Measurements from ENCODE around the gene FOXE1. TPM values are rescaled to one million over a fixed set of nuclear protein-coding genes. Genes with fewer than 3 reads are reported as not detected.
A peak's percentile ranks its signal among the peaks of the same experiment; 100 is the strongest.

Gene FOXE1
- total RNA-seq, result 19.6 and 57.1 TPM in 2 replicates

DNA sequence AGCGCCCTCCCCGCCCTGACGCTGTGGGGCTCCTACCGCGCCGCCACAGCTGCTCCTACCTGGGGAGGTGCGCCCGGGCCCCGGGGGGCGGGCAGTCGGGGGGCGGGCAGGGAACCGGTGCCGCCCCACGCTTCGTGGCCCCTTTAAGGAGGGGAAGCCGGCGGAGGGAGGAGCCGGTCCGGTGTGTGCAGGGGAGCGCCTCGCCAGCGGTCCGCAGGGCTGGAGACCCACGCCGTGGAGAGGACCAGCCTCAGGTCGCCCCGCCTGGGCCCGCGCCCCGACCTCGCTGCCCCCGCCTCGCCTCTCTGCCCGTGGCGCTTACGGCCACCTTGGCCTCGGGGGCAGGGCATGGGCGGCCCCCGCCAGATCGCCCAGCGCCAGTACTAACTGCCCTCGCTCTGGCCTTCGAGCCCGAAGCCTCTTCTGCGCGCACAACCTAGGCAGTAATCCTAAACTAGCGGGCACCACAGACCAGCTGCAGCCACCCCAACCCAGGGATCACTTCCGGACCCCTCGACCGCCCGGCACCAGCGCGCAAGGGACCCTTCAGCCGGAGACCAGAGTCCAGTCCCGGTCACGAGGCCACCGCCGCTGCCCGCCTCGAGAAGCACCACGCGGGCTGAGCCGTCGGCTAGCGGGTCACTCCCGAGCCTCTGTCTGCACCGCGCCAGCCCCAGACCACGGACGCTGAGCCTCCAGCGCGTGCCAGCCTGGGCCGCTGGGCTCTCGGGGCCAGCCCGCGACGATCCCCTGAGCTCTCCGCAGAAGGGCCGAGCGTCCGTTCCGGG lies at the start of gene FOXE1:
FOXE1 (plus strand) TSS at position 171 of the 788 bp plus-strand sequence. CDS start 689 bp downstream, outside the sequence.
- DNase-seq (ENCODE audit: low read depth), result no peak

DNA sequence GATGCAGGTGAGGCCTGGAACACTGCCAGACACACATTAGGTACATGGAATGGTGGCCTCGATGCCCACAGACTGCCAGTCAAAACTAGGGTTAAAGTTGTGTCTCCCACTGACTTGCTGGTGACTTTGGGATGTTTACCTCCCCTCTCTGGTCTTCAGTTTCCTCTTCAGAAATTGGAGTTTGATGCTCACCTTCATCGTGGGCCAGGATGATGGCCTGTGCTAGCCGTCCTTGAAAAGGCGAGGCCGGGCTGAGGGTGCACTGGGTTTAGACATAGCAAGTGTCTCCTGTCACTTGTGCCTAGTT lies 49.0 kb upstream of the FOXE1 start:
- no peak for DNase-seq (ENCODE audit: low read depth)

DNA sequence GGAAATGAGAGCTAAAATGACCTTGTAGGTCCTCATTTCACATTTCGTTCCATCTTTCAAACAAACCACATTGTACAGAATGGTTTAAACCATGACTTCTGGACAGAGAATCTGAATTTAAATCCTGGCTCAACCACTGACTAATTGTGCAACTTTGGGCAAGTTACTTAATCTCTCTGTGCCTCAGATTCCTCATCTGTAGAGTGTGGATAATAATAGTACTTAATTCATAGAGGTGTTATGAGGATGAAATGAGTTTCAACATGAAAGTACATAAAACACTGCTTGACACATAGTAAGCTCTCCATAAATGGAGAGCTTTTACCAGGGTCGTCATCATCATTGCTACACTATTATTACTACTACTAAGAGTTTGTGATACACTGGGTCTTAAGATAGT lies 46.3 kb upstream of the FOXE1 start:
- DNase-seq (ENCODE audit: low read depth), result peak; percentile 23

DNA sequence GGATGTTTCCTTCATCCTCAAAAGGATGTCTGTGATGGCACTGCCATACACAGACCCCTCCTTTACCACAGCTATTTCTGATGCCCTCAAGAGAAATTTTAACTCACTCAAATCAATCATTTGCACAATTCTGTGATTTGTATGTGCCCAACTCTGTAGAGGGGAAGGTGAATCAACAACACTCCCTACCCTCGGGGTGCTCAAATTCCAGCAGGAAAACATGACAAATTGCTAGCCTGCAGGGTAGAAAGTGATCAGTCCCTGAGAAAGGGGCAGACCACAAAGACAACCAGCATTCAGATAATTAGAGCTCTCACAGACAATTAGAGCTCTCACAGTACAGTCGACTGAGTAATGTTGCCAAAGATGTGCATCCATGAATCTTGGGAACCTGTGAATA lies 45.3 kb upstream of the FOXE1 start:
- DNase-seq (ENCODE audit: low read depth), result peak; percentile 88

DNA sequence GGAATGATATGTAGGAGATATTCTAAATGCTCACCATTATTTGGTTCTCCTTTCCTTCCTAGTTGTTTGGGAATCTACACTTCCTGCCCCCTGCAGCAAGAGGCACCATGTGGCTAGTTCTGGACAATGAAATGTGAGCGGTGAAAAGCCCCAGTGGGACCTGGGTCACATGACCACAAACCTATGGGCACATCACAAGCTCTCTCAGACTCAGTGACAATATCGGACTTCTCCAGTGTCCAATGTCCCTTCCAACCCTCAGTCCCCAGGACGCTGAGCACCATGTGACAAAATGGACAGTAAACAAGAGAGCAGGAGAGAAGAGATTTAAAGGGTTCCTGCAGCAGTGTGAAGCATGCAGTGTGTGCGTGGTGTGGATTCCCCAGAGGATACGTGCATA lies 44.6 kb upstream of the FOXE1 start:
- no peak for DNase-seq (ENCODE audit: low read depth)

DNA sequence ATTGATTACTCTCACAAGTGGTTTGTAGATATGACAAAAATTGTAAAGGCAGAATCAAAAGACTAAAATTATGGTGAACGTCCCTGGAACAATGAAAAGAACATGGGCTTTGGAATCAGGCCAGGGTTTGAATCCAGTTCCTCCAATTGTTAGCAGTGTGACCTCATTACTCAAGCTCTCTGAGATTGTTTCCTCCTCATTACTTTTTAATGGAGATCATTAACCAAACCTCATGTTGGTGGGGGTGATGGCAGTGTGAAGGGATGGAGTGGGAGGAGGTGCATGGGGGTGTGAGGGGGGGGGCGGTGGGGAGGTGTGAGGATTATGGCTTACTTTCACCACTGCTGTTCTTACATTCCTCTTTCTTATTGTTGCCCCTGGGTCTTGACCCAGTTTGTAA lies 44.1 kb upstream of the FOXE1 start:
- peak; percentile 96 for DNase-seq (ENCODE audit: low read depth)

DNA sequence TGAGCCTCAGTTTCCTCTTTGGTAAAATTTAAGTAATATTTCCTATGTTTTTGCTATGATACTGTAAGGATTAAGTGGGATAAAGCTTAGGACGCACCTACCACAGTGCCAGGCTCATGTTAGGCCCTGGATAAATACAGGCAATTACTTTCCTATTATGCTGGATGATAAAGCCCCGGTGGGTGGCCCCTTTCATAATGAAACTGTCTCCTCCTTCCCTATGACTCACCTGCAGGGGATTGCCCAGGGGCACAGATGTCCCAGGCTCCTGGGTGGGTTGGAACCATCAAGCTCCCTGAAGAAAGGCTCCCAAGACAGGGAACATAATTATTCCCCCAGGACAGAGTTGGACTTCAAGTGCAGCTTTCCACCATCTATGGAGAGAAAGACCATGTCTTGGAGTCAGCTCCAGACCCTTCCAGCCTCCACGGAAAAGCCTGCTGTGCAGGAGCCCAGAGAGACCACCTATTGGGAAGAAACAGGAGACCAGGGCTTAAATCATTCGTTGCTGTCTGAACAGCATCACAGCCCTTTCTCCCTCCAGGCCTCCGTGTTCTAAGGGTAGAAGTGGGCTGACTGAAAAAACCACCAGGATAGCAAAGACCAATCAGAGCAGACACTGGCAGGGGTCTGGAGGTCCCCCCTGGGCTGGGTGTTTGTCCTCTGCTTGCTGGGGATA lies 43.2 kb upstream of the FOXE1 start:
- peak; percentile 63 for DNase-seq (ENCODE audit: low read depth)

DNA sequence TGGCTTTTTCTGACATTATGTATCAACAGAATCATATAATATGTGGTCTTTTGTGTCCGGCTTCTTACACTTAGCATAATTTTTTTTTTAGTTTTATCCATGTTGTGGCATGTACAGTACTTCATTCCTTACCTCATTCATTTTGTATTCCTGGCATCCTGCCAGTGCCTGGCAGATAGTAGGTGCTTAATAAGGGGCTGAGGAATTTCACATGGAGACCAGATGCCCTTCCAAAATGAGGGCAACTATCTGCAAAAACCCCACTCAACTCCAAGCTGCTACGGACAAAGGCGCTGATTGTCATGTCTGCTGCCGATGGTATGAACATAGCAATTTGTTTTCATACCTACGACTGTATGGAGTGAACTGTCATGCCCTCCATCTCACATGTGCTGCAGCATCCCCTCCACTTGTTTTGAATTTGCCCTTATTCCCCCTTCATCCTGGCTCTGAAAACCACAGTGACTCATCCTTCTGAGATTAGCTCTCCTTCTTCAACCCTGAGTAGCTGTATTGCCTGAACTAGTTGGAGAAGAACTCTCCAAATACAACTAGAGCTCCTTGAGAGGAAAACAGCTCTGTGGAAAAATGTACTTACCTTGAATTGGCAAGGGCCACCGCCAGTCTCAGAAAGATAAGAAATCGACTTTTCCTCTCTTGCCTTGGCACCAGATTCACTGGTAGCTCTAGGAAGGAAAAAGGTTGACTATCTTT lies 41.3 kb upstream of the FOXE1 start:
- peak; percentile 83 for DNase-seq (ENCODE audit: low read depth)

DNA sequence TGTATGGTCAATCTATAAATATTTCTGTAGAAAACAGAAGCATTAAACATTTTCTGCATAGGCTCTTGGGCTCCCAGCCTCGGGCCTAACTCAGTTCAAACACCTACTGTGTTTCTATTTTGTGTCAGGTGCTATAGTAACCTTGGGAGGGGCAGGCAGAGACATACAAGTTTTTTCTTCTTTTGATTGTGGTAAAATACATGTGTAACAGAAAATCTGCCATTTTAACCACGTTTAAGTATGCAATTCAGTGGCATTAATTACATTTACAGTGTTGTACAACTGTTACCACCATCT lies 40.8 kb upstream of the FOXE1 start:
- DNase-seq (ENCODE audit: low read depth), result no peak

DNA sequence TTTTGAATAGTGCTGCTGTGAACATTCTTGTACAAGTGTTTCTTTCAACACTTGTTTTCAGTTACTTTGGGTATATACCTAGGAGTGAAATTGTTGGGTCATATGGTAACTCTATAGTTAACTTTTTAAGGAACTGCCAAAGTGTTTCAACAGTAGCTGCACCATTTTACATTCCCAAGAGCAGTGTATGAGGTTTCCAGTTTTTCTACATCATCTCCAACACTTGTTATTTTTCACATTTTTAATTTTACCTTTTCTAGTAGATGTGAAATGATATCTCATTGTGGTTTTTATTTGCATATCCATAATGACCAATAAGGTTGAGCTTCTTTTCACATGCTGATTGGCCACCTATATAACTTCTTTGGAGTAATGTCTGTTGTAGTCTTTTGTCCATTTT lies 40.0 kb upstream of the FOXE1 start:
- DNase-seq (ENCODE audit: low read depth), result no peak

DNA sequence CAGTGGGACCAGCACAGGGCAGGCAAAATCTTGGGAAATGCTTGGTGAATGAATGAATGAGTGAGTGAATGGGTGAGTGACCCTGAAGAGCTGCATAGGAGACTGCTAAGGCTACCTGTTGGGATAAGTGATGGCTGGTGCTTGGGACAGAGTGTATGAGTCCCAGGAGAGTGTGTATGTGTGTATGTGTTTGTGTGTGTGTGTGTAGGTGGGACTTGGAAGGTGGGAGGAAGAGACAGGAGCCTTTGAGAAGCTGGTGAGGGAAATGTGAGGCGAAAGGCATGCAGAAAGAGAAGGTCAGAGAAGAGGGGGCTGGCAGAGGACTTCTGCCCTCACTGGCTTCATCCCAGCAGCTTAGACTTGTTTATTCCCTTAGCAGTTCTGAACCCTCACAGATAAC lies 33.3 kb upstream of the FOXE1 start:
- no peak for DNase-seq (ENCODE audit: low read depth)

DNA sequence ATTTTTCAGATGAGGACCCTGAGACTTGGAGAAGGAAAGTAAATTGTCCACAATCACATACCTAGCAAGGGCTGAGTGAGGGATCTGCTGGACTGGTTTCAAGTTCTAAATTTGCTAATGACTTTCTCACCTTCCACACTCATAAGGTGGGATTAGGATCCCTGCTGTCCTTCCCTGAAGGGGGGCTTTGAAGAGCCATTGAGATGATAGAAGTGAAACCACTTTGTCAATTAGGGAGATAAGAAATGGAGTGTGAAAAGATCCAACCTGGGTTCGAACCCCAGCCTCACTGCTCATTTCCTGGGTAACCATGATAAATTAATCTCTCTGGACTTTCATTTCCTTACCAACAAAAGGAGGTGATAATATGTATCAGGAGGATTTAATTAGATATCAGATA lies 32.7 kb upstream of the FOXE1 start:
- DNase-seq (ENCODE audit: low read depth), result no peak

DNA sequence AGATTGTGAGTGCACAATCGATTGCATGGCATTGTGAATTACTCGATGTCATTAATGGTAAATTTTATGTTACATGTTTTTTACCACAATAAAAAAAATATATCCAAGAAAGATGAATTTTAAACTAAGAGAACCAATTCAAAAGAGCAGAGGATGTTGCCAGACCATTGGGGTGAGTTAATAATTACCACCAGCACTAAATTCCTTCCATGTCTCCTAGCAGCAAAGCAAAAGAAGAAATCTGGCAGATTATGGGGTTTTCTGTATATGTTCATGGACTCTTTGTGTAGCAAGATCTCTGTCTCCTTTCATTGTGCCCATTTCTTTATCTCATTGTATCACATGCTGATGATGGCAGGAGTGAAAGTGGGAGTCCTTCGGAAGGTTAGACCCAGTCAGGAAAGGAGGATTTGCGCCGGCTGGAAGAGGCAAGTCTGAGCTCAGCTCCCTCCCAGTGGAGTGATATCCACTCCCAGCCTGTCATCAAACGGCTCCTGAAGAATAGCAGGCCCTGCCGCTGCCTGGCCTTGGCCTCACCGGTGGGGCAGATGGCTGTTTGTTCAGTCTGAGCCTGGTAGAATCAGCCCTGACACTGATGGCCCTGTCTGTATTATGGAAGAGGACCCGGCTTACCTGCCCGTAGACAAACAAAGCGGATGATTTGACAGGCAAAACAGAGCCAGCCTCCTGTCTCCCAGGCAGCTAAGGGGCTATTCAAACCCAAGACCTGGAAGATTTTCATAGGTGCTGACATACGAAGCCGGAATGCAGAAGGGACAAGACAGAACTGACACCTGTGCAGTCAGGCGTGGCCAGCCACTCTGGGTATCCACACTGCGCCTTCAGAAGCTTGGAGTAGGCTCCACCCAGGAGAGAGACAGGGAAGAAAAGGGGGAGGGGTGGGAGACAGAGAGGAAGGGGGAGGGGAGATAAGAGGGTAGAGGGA lies 21.9 kb upstream of the FOXE1 start:
- DNase-seq (ENCODE audit: low read depth), result peak; percentile 68

DNA sequence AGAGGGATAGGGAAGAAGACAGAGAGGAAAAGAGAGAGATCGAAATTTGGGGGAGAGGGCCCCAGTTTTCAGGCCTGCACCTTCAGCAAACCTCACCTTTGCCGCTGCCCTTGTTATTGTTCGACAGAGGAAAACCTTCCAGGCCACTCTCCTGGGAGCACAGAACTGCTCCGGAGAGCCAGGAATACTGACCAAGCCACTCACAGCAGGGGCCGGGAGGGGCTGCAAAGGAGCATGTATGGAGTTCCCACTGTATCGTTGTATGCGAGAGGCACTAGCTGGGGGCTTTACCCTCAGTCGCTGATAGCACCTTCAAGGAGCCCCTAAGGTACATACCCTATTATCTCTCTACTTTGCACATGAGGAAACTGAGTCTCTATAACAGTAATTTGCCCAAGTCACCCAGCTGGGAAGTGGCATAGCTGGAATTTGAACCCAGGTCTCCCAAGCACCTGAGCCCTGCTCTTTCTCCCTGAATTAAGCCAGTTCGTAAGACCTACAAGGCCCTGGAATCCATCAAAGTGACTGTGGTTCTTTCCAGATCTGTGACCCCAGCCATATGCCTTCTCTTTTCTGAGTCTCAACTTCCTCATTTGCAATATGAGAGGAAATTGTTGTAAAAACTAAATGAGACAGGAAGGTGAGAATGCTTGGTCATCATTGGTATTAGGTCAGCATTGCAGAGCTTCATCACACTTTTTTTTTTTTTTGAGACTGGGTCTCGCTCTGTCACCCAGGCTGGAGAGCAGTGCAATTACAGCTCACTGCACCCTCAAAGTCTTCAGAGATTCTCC lies 21.0 kb upstream of the FOXE1 start:
- no peak for DNase-seq (ENCODE audit: low read depth)

DNA sequence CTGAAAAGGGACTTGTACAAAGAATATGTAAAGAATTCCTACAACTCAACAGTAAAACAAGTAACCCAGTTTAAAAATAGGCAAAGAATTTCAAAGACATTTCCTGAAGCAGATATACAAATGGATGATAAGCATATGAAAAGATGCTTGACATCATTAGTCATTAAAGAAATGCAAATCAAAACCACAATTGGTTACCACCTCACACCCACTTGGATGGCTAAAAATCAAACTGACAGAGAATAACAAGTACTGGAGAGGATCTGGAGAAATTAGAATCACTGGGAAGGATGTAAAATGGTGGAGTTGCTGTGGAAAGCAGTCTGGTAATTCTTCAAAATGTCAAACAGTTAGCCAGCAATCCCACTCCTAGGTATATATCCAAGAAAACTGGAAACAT lies 12.5 kb upstream of the FOXE1 start:
- no peak for DNase-seq (ENCODE audit: low read depth)

DNA sequence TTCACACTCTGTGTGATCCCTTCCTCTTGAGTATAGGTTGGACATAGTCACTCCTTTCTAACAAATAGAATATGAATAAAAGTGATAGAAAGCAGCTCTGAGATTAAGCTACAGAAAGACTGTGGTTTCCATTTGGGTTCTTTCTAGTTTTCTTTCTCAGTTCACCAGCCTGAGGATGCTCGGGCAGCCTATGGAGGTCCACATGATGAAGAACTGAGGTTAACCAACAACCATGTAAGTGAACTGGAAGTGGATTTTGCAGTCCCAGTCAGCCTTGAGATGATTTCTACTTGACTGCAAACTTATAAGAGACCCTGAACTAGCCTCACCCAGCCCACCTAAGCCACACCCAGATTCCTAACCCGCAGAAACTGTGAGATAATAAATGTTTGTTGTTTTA lies 10.1 kb upstream of the FOXE1 start:
- DNase-seq (ENCODE audit: low read depth), result no peak

DNA sequence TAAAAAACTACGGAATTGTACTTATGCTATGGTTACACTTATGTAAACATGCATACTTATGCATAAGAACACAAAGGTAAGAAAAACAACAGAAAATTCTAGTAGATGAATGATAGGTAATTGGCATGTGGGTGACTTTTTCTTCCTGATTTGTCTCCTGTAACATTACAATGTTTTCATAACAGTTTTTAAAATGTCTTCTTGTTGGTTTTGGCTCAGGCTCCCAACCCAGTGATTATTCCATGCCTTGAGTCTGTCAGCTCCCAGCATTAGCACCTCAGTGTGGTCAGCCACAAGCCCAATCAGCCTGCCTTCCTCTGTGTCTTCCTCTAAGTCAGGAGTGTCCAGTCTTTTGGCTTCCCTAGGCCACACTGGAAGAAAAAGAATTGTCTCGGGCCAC lies 7.9 kb upstream of the FOXE1 start:
- DNase-seq (ENCODE audit: low read depth), result no peak

DNA sequence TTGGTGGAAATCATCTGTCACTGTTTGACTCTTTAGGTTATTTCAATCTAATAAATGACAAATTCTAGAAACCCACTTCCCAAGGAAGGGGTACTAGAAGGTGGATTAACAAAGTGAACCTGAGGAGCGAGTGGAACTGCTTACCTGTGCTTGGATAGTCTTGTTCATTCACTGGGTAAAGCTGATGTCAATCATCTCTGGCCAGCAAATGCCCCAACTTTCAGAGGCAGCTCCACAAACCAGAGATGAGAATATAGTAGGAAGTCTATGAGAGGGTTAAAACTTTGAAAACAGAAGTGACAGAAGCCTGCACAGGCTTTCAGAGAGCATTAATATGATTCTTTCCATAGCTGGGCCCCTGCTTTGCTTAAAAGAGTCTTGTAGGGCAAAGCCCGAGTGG lies 7.3 kb upstream of the FOXE1 start:
- DNase-seq (ENCODE audit: low read depth), result no peak

DNA sequence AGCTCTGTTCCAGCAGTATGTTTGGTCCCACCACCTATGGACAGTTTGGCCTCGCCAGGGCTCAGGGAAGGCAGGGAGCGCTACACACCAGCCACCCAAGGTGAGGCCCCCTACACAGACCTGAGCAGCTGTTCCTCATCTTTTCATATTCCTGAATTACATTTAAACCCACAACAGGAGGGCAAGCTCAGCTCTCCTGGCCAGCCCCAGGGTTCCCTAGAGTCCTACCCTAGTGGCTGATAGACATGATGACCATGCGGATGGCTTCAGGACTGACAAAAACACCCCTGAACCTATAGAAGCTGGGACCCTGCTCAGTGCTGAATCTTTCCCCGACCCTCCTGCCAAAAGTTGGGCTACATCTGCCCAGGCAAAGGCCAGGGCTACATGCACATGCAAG lies 6.7 kb upstream of the FOXE1 start:
- no peak for DNase-seq (ENCODE audit: low read depth)

DNA sequence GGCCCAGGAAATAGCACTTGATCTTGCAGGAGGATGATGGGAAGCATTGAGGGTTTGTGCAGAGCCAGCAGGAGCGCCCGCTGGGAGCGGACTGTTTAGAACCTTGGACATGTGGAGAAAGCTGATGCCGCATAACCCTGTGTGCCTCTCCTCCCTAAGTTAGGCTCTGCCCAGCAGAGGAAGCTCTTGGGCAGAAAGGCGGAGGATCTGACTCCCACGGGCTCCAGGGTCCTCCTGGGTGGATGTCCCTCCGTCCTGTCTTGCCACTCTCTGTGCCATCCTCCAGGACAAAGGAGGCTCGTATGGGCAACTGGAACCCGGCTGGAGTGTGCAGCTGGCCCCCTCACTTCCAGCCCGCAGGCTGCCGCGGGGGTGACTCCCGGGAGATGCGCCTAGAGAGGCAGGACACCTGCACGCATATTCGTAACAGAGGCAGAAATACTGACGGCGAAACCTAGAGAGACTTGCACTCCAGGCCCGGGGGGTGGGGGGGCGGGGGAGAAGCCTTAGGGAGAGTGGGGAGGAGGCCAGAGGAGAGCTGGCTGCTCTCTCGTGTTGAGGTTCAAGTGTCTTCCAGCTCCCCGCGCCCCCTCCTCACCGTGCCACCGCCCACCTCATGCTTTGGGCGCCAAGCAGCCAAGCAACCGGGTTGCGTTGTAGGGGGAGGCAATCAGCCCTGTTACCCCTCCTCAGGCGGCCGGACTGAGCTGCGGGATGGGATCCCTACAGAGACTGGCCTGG lies 5.4 kb upstream of the FOXE1 start:
- DNase-seq (ENCODE audit: low read depth), result no peak

DNA sequence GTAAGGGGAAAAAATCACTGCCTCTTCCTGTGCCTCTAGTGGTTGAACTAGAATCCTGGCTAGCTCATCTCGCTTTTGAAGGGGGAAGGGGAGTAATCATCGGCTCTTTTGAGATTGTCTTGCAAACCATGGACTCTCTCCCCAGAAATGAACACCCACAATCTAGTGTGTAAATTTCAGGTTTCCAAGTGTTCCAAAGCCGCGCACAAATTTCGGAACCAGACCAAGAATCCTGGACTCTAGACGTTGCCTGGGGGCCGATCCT lies 4.9 kb upstream of the FOXE1 start:
- DNase-seq (ENCODE audit: low read depth), result no peak

All from renal cortical epithelial cell (primary cell).